ENCODE measurements around the gene C9orf50. TPM values are rescaled to one million over a fixed set of nuclear protein-coding genes. Genes with fewer than 3 reads are reported as not detected.
A peak's percentile ranks its signal among the peaks of the same experiment; 100 is the strongest.

C9orf50 gene
- total RNA-seq, 3 donors from 2014 or later (not counting 1 experiment from before 2014, with no cell fraction given), result not detected

- Histone ChIP-seq H3K4me3 (ENCODE audit: low read length) (no peak overlapping the region), H3K36me3 (ENCODE audit: control insufficient read depth, insufficient read depth, low read length) (peaks cover 15% of the 10 kb centered on the region), H3K9me3 (ENCODE audit: control insufficient read depth, insufficient read depth, low read length) (no peaks in the 10 kb centered on the region), H3K27ac (ENCODE audit: low read length) (no peak overlapping the region), H3K4me1 (ENCODE audit: control insufficient read depth, insufficient read depth, low read length) (peaks cover 45% of the 10 kb centered on the region), H3K27me3 (ENCODE audit: control insufficient read depth, insufficient read depth, low read length) (no peaks in the 10 kb centered on the region)
- no peak for TF ChIP-seq CTCF (IDR thresholded peaks at IDR 0.05)
- intact Hi-C loops (cut with micrococcal nuclease), result no loop called here
- 70% methylated on average over 7 of the region's 8 CpGs for WGBS (ENCODE audit: insufficient coverage)
- Mint-ChIP-seq H3K4me3 (peak overlapping the region; percentile 21), H3K4me1 (peaks cover 38 to 57% of the 10 kb centered on the region in 2 donors), H3K27me3 (ENCODE audit: low read depth in 2 of 2) (no peaks in the 10 kb centered on the region), H3K36me3 (no peaks in the 10 kb centered on the region), H3K9me3 (no peaks in the 10 kb centered on the region), H3K27ac (peak overlapping the region; percentile 8 to 27)
- no peak for DNase-seq
- no peak for ATAC-seq
These were observed 8.4 kb upstream of the C9orf50 start for GRCh38 chr9:129629251-129629820.

GRCh38 chr9:129628709-129629108, 7.8 kb upstream of the C9orf50 start:
- peaks cover 10% of the 10 kb centered on the region for H3K36me3 ChIP-seq (ENCODE audit: control insufficient read depth, insufficient read depth, low read length)
- DNase-seq, result no peak
- no peak overlapping the region for H3K27ac ChIP-seq (ENCODE audit: low read length)
- intact Hi-C loops (cut with micrococcal nuclease), result no loop called here
- no peak for TF ChIP-seq CTCF (IDR thresholded peaks at IDR 0.05)
- Mint-ChIP-seq H3K27me3 (ENCODE audit: low read depth in 2 of 2) (no peaks in the 10 kb centered on the region), H3K4me3 (no peak overlapping the region), H3K4me1 (peaks cover 42 to 62% of the 10 kb centered on the region in 2 donors), H3K9me3 (no peaks in the 10 kb centered on the region), H3K36me3 (no peaks in the 10 kb centered on the region), H3K27ac (peak overlapping the region in 1 of 2 donors; percentile 93)
- no peaks in the 10 kb centered on the region for H3K27me3 ChIP-seq (ENCODE audit: control insufficient read depth, insufficient read depth, low read length)
- H3K4me3 ChIP-seq (ENCODE audit: low read length), result no peak overlapping the region
- WGBS (ENCODE audit: insufficient coverage), result 89% methylated on average over 5 of the region's 6 CpGs
- no peaks in the 10 kb centered on the region for H3K9me3 ChIP-seq (ENCODE audit: control insufficient read depth, insufficient read depth, low read length)
- ATAC-seq, result no peak
- peaks cover 49% of the 10 kb centered on the region for H3K4me1 ChIP-seq (ENCODE audit: control insufficient read depth, insufficient read depth, low read length)

- H3K27me3 ChIP-seq (ENCODE audit: control insufficient read depth, insufficient read depth, low read length), result no peaks in the 10 kb centered on the region
- intact Hi-C loops (cut with micrococcal nuclease), result no loop called here
- Mint-ChIP-seq H3K27ac (peak overlapping the region; percentile 93), H3K27me3 (ENCODE audit: low read depth in 2 of 2) (peaks cover 0 to 4% of the 10 kb centered on the region in 2 donors), H3K4me1 (peaks cover 42 to 62% of the 10 kb centered on the region in 2 donors), H3K9me3 (no peaks in the 10 kb centered on the region), H3K36me3 (no peaks in the 10 kb centered on the region), H3K4me3 (peak overlapping the region; percentile 84)
- H3K36me3 ChIP-seq (ENCODE audit: control insufficient read depth, insufficient read depth, low read length), result peaks cover 3% of the 10 kb centered on the region
- no peak for DNase-seq
- H3K27ac ChIP-seq (ENCODE audit: low read length), result no peak overlapping the region
- no peaks in the 10 kb centered on the region for H3K9me3 ChIP-seq (ENCODE audit: control insufficient read depth, insufficient read depth, low read length)
- no peak for TF ChIP-seq CTCF (IDR thresholded peaks at IDR 0.05)
- H3K4me1 ChIP-seq (ENCODE audit: control insufficient read depth, insufficient read depth, low read length), result peaks cover 49% of the 10 kb centered on the region
- 79% methylated on average over 12 of the region's 12 CpGs for WGBS (ENCODE audit: insufficient coverage)
- H3K4me3 ChIP-seq (ENCODE audit: low read length), result no peak overlapping the region
- no peak for ATAC-seq
These were observed 6.9 kb upstream of the C9orf50 start for GRCh38 chr9:129627556-129628440.
